Coronary artery (tissue), 2 donors: ENCODE data around the gene MTSS2.
A peak's percentile ranks its signal among the peaks of the same experiment; 100 is the strongest.

Experiments
- DNase-seq: peaks from one replicate; pipeline ENCODE4 v3.0.0-alpha.2; 2017; ENCODE audit warnings: low spot score
- H3K27ac ChIP-seq, 2 donors: fragments of 200-600 bp; sonication (generic); one replicate each; pipeline ENCODE4 v1.5.1; 2016 to 2019
- H3K4me3 ChIP-seq: fragments of 200-600 bp; sonication (generic); 2 replicates; pipeline ENCODE4 v1.5.1; 2016; ENCODE audit warnings: mild to moderate bottlenecking, moderate library complexity
- CTCF ChIP-seq: fragments of 200-600 bp; sonication (generic); IDR thresholded peaks from one replicate; pipeline ENCODE4 v1.5.1; 2019; ENCODE audit warnings: antibody characterized with exemption

MTSS2 gene

GRCh38 chr16:70703835-70704381, 18.1 kb upstream of the MTSS2 start:
- H3K27ac ChIP-seq: peak overlapping the region; percentile 95 to 96
- TF ChIP-seq CTCF: no peak
- no peak for DNase-seq
- H3K4me3 ChIP-seq: no peak overlapping the region

- DNase-seq: peak; percentile 93
- Histone ChIP-seq H3K4me3 (no peak overlapping the region), H3K27ac (peak overlapping the region; percentile 95 to 96)
- no peak for TF ChIP-seq CTCF
Observed at GRCh38 chr16:70703041-70703834, 17.4 kb upstream of the MTSS2 start.

- no peak for TF ChIP-seq CTCF
- no peak overlapping the region for H3K4me3 ChIP-seq
- DNase-seq: no peak
- peak overlapping the region; percentile 95 to 96 for H3K27ac ChIP-seq
Observed at GRCh38 chr16:70702624-70703023, 16.8 kb upstream of the MTSS2 start.

- peak overlapping the region; percentile 95 to 96 for H3K27ac ChIP-seq
- H3K4me3 ChIP-seq: no peak overlapping the region
- no peak for TF ChIP-seq CTCF
- DNase-seq: no peak
Observed at GRCh38 chr16:70701998-70702397, 16.1 kb upstream of the MTSS2 start.

GRCh38 chr16:70701596-70701995, 15.7 kb upstream of the MTSS2 start:
- H3K27ac ChIP-seq: peak overlapping the region; percentile 95 to 96
- H3K4me3 ChIP-seq: no peak overlapping the region
- TF ChIP-seq CTCF: no peak
- DNase-seq: no peak

GRCh38 chr16:70701036-70701435, 15.2 kb upstream of the MTSS2 start:
- no peak for TF ChIP-seq CTCF
- H3K4me3 ChIP-seq: no peak overlapping the region
- H3K27ac ChIP-seq: peak overlapping the region; percentile 95 to 96
- no peak for DNase-seq
